C4-2B (cell line): ENCODE measurements around the gene AQP9.

Source experiments
- ZFX ChIP-seq: fragments of 450-650 bp; IDR thresholded peaks from 2 replicates; pipeline ENCODE4 v1.6.1; 2017
- TF ChIP-seq, protein P1 (sequence below): fragments of 450-650 bp; conservative IDR thresholded peaks from 2 replicates; pipeline ENCODE4 v1.5.1; 2017; ENCODE audit warnings: mild to moderate bottlenecking

DNA sequence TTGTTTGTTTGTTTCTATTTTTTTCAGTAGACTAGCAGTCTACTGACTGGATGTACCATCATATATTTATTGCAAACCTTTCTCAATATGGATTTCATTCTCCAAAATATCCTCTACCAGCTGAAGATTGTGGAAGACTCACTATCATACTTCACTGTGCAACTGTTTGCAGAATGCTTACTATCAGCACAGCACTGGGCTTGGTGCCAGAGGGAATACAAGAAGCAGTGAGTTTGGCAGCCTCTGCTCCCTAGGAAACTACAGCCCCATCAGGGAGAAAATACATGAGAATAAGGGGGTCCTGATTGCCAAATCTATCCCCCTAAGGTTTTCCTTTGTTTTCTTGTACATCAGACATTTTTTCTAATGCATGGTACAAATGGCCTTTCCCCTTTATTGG lies 27.5 kb downstream of the AQP9 start:
- TF ChIP-seq, protein P1, sequence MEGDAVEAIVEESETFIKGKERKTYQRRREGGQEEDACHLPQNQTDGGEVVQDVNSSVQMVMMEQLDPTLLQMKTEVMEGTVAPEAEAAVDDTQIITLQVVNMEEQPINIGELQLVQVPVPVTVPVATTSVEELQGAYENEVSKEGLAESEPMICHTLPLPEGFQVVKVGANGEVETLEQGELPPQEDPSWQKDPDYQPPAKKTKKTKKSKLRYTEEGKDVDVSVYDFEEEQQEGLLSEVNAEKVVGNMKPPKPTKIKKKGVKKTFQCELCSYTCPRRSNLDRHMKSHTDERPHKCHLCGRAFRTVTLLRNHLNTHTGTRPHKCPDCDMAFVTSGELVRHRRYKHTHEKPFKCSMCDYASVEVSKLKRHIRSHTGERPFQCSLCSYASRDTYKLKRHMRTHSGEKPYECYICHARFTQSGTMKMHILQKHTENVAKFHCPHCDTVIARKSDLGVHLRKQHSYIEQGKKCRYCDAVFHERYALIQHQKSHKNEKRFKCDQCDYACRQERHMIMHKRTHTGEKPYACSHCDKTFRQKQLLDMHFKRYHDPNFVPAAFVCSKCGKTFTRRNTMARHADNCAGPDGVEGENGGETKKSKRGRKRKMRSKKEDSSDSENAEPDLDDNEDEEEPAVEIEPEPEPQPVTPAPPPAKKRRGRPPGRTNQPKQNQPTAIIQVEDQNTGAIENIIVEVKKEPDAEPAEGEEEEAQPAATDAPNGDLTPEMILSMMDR: no peak
- TF ChIP-seq ZFX: no peak
